AG04450 (cell line): ENCODE measurements around the gene ANXA10. TPM values are rescaled to one million over a fixed set of nuclear protein-coding genes. Genes with fewer than 3 reads are reported as not detected.

Experiments used
- CTCF ChIA-PET: fragments of 300-600, 350-600 bp; formaldehyde crosslinking; extraction: SDS; loops from one replicate; lab custom pipeline; 2022; ENCODE audit warnings: antibody characterized with exemption, inconsistent platforms; lab: Charles Lee
- POLR2A ChIA-PET: fragments of 350-600 bp; formaldehyde crosslinking; extraction: SDS; loops from one replicate; lab custom pipeline; 2021; ENCODE audit warnings: antibody characterized with exemption, inconsistent platforms; lab: Yijun Ruan, JAX
- DNase-seq: peaks from one replicate; pipeline ENCODE4 v3.0.0-alpha.2; 2011; ENCODE audit warnings: low read depth, low spot score
- H3K27ac ChIP-seq: one replicate; pipeline ENCODE4 v1.5.1; 2012; ENCODE audit warnings: low read depth, low read length, control low read depth
- H3K27me3 ChIP-seq: one replicate; pipeline ENCODE4 v1.6.0; 2012; ENCODE audit warnings: low read length; ENCODE audit not compliant: control insufficient read depth, insufficient read depth
- H3K4me3 ChIP-seq: 2 replicates; pipeline ENCODE4 v1.5.1; 2011; ENCODE audit warnings: mild to moderate bottlenecking, low read depth, low read length, control low read depth
- H3K9me3 ChIP-seq: 2 replicates; pipeline ENCODE4 v1.5.1; 2012; ENCODE audit warnings: low read length; ENCODE audit not compliant: control insufficient read depth, insufficient read depth
- polyA plus RNA-seq: library from polyadenylated mRNA; depleted of rRNA; stranded (reverse); fragments of >200 nt; gene quantifications from 2 replicates; pipeline ENCODE4 v1.2.3, GENCODE V29; 2011
- TF ChIP-seq, protein P1 (sequence below): IDR thresholded peaks from 2 replicates; pipeline ENCODE4 v1.5.1; 2011; ENCODE audit warnings: low read depth, low read length, control low read depth, inconsistent platforms

The ANXA10 gene
- polyA plus RNA-seq, 1 experiment, result 0.60 TPM

DNA sequence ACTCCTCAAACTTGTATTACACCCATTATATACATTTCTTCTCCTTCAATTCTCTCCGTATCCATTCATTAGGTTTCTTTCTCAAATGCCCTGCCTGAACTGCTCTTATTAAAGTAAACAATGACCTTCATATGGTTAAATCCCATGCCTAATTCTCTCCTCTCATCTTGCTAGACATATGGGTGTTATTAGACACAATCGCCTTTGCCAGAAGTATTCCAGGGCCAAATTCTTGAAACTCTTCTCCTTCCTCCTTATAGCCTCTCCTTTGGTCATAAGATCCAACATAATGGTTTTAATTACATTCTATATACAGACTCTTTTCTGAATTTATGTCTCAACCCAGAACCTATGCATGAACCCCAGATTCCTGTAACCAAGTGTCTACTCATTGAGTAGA lies 4.8 kb downstream of the ANXA10 start:
- Histone ChIP-seq H3K27me3 (no peaks in the 10 kb centered on the region), H3K9me3 (no peaks in the 10 kb centered on the region), H3K27ac (no peak overlapping the region), H3K4me3 (no peak overlapping the region)
- TF ChIP-seq, protein P1, sequence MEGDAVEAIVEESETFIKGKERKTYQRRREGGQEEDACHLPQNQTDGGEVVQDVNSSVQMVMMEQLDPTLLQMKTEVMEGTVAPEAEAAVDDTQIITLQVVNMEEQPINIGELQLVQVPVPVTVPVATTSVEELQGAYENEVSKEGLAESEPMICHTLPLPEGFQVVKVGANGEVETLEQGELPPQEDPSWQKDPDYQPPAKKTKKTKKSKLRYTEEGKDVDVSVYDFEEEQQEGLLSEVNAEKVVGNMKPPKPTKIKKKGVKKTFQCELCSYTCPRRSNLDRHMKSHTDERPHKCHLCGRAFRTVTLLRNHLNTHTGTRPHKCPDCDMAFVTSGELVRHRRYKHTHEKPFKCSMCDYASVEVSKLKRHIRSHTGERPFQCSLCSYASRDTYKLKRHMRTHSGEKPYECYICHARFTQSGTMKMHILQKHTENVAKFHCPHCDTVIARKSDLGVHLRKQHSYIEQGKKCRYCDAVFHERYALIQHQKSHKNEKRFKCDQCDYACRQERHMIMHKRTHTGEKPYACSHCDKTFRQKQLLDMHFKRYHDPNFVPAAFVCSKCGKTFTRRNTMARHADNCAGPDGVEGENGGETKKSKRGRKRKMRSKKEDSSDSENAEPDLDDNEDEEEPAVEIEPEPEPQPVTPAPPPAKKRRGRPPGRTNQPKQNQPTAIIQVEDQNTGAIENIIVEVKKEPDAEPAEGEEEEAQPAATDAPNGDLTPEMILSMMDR, result no peak
- DNase-seq, result no peak
- ChIA-PET CTCF (no interaction called here), POLR2A (no interaction called here)

DNA sequence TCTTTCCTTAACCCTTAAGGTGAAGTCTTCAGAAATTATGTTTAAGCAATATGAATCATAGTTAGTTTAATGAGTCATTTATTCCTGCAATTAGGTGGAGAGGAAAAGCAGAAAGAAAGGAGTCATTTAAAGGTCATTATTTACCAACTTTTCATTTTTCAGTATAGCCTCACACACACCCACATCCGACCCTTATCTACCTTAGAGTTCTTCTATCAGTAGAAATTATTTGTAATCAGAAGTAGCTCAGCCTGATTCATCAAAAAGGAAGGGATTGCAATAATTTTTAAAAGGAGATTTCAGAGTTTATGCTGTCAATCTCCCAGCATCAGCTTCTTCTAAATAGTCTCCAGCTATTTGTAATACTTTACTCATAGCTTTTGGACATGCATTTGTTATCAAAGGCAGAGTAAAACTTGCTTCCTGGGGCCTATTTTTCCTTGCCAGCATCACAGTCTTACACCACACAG lies 5.9 kb downstream of the ANXA10 start:
- Histone ChIP-seq H3K9me3 (no peaks in the 10 kb centered on the region), H3K27me3 (no peaks in the 10 kb centered on the region), H3K4me3 (no peak overlapping the region), H3K27ac (no peak overlapping the region)
- ChIA-PET POLR2A (no interaction called here), CTCF (interaction anchor here (1.2 kb wide), 1 partner anchor 56 kb away, joined by 6 read pairs; no protein-coding TSS in a partner anchor)
- DNase-seq, result no peak
- TF ChIP-seq, protein P1, result no peak

DNA sequence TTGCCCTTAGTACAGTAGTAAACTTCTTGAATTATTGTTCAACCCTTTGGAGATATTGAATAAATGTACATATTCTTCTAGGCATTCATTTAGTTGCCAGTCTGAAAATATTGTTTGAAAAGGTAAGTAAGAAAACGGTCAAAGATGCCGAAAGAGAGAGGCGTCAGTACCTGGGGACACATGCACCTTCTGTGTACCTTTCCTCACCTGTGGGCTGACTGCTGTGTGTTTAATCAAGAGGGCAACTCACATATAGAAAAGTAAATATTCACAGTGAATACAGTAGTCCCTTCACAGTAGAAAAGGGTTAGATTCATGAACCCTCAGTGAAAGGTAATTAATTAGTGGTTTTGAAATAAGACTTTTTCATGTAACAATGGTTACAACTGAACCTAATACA lies 6.9 kb downstream of the ANXA10 start:
- Histone ChIP-seq H3K9me3 (no peaks in the 10 kb centered on the region), H3K27me3 (no peaks in the 10 kb centered on the region), H3K4me3 (no peak overlapping the region), H3K27ac (no peak overlapping the region)
- TF ChIP-seq, protein P1, result no peak
- ChIA-PET POLR2A (no interaction called here), CTCF (no interaction called here)
- no peak for DNase-seq

DNA sequence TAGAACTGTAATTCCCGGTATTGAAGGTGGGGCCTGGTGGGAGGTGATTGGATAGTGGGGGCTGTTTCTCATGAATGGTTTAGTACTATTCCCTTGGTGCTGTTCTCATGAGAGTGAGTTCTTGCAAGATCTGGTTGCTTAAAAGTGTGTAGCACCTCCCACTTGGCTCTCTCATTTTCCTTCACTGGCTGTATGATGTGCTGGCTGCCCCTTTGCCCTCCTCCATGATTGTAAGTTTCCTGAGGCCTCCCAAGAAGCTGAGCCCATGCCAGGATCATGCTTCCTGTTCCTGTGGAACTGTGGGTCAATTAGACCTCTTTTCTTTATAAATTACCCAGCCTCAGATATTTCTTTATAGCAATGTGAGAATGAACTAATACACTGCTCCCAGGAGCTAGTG lies 8.7 kb downstream of the ANXA10 start:
- POLR2A ChIA-PET, result no interaction called here
- H3K27ac ChIP-seq, result no peak overlapping the region
- no peaks in the 10 kb centered on the region for H3K27me3 ChIP-seq
- TF ChIP-seq, protein P1, result no peak
- CTCF ChIA-PET, result interaction anchor here (0.8 to 0.9 kb wide), 2 partner anchors 23 to 36 kb away, joined by 3 read pairs; no protein-coding TSS in a partner anchor
- no peak overlapping the region for H3K4me3 ChIP-seq
- no peaks in the 10 kb centered on the region for H3K9me3 ChIP-seq
- no peak for DNase-seq

DNA sequence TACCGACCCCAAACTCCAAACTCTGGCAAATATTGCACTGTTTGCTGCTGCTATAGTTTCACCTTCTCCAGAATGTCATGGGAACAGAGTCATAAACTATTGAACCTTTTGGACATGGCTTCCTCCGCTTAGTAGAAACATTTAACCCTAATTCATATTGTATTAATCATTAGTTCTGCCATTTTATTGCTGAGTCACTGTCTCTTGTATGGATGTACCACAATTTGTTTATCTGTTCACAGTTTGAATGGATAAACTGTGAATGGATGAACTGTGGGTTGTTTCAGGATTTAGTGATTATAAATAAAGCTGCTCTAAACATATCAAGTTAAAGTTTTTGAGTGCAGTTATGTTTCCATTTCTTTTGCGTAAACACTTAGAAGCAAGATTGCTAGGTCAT lies 10.1 kb downstream of the ANXA10 start:
- Histone ChIP-seq H3K27me3 (no peaks in the 10 kb centered on the region), H3K9me3 (no peaks in the 10 kb centered on the region), H3K27ac (no peak overlapping the region), H3K4me3 (no peak overlapping the region)
- ChIA-PET POLR2A (no interaction called here), CTCF (interaction anchor here (1.1 kb wide), 1 partner anchor 52 kb away, joined by 4 read pairs; no protein-coding TSS in a partner anchor)
- no peak for DNase-seq
- TF ChIP-seq, protein P1, result no peak
